Kasumi-1 (cell line): ENCODE measurements around the gene MTFMT.

ENCODE experiments used
- DNase-seq, 2 experiments: peaks; one replicate each; lab custom pipeline; 2025; lab: John Stamatoyannopoulos, UW

MTFMT gene

GRCh38 chr15:64987136-64987535, 42.3 kb downstream of the MTFMT start:
- no peak for DNase-seq

GRCh38 chr15:64985366-64986033, 43.9 kb downstream of the MTFMT start:
- DNase-seq = peak; percentile 43 to 52

DNA sequence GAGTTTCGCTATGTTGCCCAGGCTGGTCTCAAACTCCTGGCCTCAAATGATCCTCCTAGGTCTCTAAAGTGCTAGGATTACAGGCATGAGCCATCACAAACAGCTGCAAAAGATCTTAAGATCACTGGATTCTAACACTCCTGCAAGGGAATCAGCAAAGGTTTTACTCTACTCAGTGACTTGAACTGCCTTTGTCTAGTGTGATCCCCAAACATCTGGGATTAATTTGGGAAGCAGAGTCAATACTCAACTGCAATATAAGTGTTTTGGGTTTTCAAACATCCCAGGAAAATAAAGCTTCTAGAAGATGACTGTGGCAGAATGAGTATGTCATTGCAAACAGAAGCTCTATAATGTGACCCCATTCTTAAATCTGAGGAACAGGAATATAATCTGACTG, 47.0 kb downstream of the MTFMT start:
- no peak for DNase-seq

GRCh38 chr15:64981812-64982431, 47.5 kb downstream of the MTFMT start:
- no peak for DNase-seq

- no peak for DNase-seq
These were observed 50.2 kb downstream of the MTFMT start for GRCh38 chr15:64979252-64979710.

DNA sequence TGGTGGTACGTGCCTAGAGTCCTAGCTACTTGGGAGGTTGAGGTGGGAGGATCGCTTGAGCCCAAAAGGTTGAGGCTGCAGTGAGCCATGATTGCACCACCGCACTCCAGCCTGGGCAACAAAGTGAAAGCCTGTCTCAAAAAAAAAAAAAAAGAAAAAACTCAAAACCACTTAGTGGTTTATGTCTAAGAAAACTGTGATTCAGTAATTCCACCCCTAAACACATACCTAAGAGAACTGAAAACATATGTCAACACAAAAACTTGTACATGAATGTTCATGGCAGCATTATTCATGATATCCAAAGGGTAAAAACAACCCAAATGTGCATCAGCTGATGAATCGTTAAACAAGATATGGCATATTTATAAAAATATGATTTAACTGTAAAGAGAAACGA, 54.0 kb downstream of the MTFMT start:
- DNase-seq = no peak

GRCh38 chr15:64970698-64971097, 58.7 kb downstream of the MTFMT start:
- DNase-seq = no peak

DNA sequence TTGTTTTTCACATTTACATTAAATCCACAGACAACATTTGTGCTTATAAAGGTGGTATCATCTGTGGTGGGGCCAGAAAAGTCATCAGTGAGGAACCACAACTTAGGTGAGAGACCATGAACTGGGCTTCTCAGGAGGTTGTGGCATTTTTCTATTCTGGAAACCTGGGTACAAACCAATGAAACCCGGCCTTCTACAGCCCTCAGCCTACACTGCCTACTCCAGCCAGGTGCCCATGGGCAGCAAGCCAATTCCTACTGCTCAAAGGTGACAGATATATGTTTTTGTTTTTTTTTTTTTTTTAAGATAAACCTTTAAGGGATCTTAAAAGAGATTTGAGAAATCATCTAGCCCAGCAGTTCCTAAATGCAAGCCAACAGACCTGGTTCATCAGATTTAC, 60.0 kb downstream of the MTFMT start:
- DNase-seq = no peak

DNA sequence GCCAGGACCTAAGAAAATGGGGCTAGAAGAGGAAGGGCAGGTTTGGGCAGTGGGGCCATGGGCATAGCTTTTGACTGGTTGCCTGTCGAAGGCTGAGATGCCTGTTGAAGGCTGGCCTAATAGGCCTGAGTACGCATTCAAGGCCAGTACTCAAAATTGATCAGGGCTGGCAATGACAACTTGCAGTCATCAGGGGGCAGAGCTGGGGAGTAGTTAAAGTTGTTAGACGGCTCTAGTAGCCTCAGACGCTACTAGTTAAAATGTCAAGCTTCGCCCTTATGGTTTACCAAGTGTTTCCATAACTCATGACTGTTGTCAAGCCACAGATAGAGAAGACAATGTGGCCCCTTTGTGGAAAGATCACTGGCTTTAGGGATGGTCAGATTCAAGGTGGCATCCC, 68.4 kb downstream of the MTFMT start:
- no peak for DNase-seq

DNA sequence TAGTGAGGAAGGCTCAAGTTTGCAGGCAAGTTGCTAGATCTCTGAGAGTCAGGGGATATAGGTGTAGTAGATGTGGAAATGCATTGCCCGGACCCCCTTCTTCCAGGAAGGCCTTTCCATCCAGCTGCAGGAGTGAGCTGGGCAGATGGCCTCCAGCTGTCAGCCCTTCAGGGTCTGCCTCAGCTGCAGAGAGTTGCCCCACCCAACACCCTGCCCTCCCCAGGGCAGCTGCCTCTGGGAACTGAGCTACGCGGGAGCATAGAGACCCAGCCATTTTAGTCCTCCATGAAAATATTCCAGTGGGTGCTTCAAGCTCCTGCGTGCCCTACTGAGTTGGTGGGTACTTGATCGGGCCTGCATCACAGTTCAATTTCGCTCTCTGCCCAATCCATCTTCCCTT, 69.3 kb downstream of the MTFMT start:
- no peak for DNase-seq

DNA sequence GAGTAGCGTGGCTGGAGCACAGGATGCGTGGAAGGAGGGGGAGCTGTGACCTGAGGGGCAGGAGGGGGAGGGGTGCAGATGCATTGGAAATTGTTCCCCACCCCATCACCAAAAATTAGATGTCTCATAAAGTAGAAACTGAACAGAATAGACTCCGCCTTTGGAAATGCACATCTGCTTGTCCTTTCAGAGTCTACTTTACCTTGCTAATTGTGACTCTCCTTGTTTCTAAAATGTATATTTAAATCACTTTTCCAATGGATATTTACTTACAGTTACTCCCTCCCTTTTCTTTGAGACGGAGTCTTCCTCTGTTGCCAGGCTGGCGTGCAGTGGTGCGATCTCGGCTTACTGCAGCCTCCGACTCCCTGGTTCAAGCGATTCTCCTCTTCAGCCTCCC, 70.3 kb downstream of the MTFMT start:
- no peak for DNase-seq

GRCh38 chr15:64954395-64954794, 75.0 kb downstream of the MTFMT start:
- no peak for DNase-seq

DNA sequence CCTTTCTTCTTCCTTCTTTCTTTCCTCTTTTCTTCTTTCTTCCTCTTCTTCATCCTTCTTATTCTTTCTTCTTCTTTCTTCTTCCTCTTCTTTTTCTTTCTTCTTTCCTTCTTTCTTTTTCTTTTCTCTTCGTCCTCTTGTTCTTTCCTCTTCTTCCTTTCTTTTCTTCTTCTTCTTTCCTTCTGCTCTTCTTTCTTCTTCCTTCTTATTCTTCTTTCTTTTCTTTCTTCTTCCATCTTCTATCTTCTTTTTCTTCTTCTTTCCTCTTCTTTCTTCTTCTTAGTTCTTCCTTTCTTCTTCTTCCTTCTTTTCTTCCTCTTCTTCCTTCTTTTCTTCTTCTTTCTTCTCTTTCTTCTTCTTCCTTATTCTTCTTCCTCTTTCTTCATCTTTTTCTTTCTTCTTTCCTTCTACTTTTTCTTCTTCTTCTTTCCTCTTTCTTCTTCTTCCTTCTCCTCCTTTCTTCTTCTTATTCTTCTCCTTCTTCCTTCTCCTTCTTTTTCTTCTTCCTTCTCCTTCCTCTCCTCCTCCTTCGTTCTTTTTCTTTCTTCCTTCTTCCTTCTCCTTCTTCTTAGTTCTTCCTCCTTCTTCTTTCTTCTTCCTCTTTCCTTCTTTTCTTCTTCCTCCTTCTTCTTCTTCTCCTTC, 77.5 kb downstream of the MTFMT start:
- DNase-seq = no peak
